KMS-11 (cell line): ENCODE data around the gene BHLHA9.

Source experiments
- H2AFZ ChIP-seq: fragments of 200-600 bp; sonication (generic); 2 replicates; pipeline ENCODE4 v1.6.1; 2016; ENCODE audit warnings: antibody characterized with exemption, mixed run types, low read depth
- H3K27ac ChIP-seq: fragments of 200-600 bp; sonication (generic); 2 replicates; pipeline ENCODE4 v1.6.1; 2016; ENCODE audit warnings: mild to moderate bottlenecking, mixed run types
- H3K27me3 ChIP-seq: fragments of 200-600 bp; sonication (generic); 2 replicates; pipeline ENCODE4 v1.6.1; 2017; ENCODE audit warnings: mild to moderate bottlenecking, low read depth, mixed run types, moderate library complexity; ENCODE audit not compliant: insufficient read depth
- H3K36me3 ChIP-seq: fragments of 200-600 bp; sonication (generic); 2 replicates; pipeline ENCODE4 v1.6.1; 2017; ENCODE audit warnings: mild to moderate bottlenecking, mixed run types; ENCODE audit not compliant: insufficient read depth
- H3K4me1 ChIP-seq: fragments of 200-600 bp; sonication (generic); 2 replicates; pipeline ENCODE4 v1.6.1; 2016; ENCODE audit warnings: mild to moderate bottlenecking, low read depth, mixed run types; ENCODE audit not compliant: poor library complexity, severe bottlenecking
- H3K4me2 ChIP-seq: fragments of 200-600 bp; sonication (generic); 2 replicates; pipeline ENCODE4 v1.7.0; 2016; ENCODE audit warnings: mild to moderate bottlenecking, mixed run types
- H3K4me3 ChIP-seq: fragments of 200-600 bp; sonication (generic); IDR thresholded peaks from 2 replicates; pipeline ENCODE4 v1.6.1; 2017; ENCODE audit warnings: low read depth, low read length, mixed read lengths; ENCODE audit not compliant: insufficient read depth
- H3K79me2 ChIP-seq: fragments of 200-600 bp; sonication (generic); 2 replicates; pipeline ENCODE4 v1.6.1; 2016; ENCODE audit warnings: low read depth, mixed run types; ENCODE audit not compliant: insufficient read depth
- H3K9ac ChIP-seq: fragments of 200-600 bp; sonication (generic); 2 replicates; pipeline ENCODE4 v1.6.1; 2016; ENCODE audit warnings: mild to moderate bottlenecking, mixed run types
- H4K20me1 ChIP-seq: fragments of 200-600 bp; sonication (generic); 2 replicates; pipeline ENCODE4 v1.6.1; 2016; ENCODE audit warnings: mild to moderate bottlenecking, mixed run types; ENCODE audit not compliant: insufficient read depth
- TF ChIP-seq, protein P1 (sequence below): fragments of 200-600 bp; sonication (generic); conservative IDR thresholded peaks from 2 replicates; pipeline ENCODE4 v1.6.1; 2017; ENCODE audit warnings: low read depth, mild to moderate bottlenecking, antibody characterized with exemption, low read length, moderate library complexity, mixed read lengths

Gene BHLHA9

DNA sequence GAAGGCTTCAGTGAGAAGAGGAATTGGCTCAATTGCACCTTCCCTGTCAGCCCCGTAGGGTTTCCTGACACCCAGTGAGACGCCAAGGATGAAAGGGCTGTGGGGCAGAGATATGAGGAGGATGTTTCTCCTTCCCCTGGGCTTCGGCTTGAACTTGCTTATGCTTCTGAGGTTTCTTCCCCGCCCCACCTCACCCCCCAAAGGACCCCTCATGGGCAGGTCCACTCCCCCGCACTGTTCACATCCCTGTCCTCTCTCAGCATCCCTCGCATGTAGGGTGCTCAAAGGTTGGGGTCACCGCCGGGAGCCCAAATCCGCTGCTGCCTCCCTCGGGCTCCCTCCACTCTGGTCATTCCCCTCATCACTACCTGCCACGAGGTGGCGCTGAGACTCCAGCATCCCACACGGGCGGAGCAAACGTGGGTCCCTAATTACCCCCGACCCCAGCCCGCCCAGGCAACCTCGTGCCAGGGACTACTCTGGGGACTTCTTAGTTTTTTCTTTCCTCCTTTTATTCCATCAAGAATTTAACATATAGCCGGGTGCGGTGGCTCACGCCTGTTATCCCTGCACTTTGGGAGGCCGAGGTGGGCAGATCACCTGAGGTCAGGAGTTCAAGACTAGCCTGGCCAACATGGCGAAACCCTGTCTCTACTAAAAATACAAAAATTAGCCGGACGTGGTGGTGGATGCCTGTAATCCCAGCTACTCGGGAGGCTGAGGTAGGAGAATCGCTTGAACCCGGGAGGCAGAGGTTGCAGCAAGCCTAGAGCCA, 5.9 kb downstream of the BHLHA9 start:
- H2AFZ ChIP-seq, result no peak overlapping the region
- no peak overlapping the region for H3K4me2 ChIP-seq
- no peaks in the 10 kb centered on the region for H3K79me2 ChIP-seq
- no peaks in the 10 kb centered on the region for H4K20me1 ChIP-seq
- no peak overlapping the region for H3K27ac ChIP-seq
- no peaks in the 10 kb centered on the region for H3K36me3 ChIP-seq
- no peak overlapping the region for H3K9ac ChIP-seq
- no peak overlapping the region for H3K4me3 ChIP-seq
- H3K27me3 ChIP-seq, result peaks cover 48% of the 10 kb centered on the region
- TF ChIP-seq, protein P1, sequence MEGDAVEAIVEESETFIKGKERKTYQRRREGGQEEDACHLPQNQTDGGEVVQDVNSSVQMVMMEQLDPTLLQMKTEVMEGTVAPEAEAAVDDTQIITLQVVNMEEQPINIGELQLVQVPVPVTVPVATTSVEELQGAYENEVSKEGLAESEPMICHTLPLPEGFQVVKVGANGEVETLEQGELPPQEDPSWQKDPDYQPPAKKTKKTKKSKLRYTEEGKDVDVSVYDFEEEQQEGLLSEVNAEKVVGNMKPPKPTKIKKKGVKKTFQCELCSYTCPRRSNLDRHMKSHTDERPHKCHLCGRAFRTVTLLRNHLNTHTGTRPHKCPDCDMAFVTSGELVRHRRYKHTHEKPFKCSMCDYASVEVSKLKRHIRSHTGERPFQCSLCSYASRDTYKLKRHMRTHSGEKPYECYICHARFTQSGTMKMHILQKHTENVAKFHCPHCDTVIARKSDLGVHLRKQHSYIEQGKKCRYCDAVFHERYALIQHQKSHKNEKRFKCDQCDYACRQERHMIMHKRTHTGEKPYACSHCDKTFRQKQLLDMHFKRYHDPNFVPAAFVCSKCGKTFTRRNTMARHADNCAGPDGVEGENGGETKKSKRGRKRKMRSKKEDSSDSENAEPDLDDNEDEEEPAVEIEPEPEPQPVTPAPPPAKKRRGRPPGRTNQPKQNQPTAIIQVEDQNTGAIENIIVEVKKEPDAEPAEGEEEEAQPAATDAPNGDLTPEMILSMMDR, result peak; percentile 64
- no peaks in the 10 kb centered on the region for H3K4me1 ChIP-seq

DNA sequence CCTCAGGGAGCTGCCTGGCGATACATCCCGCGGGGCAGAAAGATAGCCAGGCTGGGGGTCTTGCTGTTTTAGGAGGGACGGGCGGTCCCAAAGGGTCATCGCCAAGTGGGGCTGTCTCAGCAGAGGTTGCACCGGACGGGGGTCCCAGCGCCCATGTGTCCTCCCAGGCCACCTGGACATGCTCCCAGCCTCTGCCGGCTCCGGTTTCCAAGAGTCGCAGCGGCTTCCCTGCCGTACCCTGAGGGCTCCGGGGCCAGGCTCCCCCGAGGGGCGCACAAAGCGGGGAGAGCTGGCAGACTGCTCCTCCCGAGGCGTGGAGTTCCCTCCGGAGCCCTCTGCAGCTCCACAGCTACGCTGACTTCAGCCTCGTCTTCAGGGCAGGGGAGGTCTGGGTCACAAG, 10.4 kb downstream of the BHLHA9 start:
- no peaks in the 10 kb centered on the region for H3K4me1 ChIP-seq
- no peak overlapping the region for H2AFZ ChIP-seq
- no peaks in the 10 kb centered on the region for H4K20me1 ChIP-seq
- TF ChIP-seq, protein P1, result no peak
- peaks cover 49% of the 10 kb centered on the region for H3K27me3 ChIP-seq
- H3K9ac ChIP-seq, result no peak overlapping the region
- H3K4me2 ChIP-seq, result no peak overlapping the region
- H3K79me2 ChIP-seq, result no peaks in the 10 kb centered on the region
- H3K36me3 ChIP-seq, result no peaks in the 10 kb centered on the region
- no peak overlapping the region for H3K4me3 ChIP-seq
- H3K27ac ChIP-seq, result no peak overlapping the region

DNA sequence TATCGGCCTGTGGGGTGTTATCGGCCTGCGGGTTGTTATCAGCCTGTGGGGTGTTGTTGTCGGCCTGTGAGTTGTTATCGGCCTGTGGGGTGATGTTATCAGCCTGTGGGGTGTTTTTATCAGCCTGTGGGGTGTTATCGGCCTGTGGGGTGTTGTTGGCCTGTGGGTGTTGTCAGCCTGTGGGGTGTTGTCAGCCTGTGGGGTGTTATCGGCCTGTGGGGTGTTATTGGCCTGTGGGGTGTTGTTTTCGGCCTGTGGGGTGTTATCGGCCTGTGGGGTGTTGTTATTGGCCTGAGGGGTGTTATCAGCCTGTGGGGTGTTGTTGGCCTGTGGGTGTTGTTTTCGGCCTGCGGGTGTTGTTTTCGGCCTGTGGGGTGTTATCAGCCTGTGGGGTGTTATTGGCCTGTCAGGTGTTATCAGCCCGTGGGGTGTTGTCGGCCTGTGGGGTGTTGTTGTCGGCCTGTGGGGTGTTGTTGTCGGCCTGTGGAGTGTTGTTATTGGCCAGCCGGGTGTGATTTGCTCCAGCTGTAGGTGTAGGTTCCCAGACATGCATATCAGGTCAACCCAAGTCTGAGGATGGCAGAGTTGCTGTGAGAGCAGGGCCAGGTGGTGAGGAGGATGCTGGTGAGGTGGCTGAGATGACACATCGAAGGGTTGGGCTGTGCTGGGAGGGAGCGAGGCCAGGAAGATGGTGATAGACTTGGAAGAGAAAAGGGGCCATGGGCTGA, 16.3 kb downstream of the BHLHA9 start:
- H3K4me1 ChIP-seq, result no peaks in the 10 kb centered on the region
- H3K36me3 ChIP-seq, result no peaks in the 10 kb centered on the region
- H3K27me3 ChIP-seq, result peaks cover 22% of the 10 kb centered on the region; the same call in 1 of the 2 replicates
- no peak overlapping the region for H2AFZ ChIP-seq
- no peaks in the 10 kb centered on the region for H3K79me2 ChIP-seq
- H4K20me1 ChIP-seq, result no peaks in the 10 kb centered on the region
- H3K27ac ChIP-seq, result no peak overlapping the region
- H3K4me3 ChIP-seq, result no peak overlapping the region
- TF ChIP-seq, protein P1, result no peak
- no peak overlapping the region for H3K4me2 ChIP-seq
- H3K9ac ChIP-seq, result no peak overlapping the region

DNA sequence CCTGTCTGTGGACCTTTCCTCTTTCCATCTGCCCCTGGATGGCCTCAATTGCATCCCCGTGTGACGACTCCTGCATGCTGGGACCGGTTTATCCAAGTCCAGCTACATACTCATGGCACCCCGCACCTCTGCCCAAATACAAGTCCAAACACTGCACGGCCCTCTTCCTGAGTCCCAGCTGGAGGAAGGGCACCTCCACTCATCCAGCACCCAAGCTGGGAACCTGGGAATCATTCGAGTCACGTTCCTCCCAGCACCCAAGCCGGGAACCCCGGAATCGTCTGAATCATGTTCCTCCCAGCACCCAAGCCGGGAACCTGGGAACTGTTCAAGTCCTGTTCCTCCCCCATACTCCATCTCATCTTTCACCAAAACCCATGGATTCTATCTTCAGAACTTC, 19.5 kb downstream of the BHLHA9 start:
- TF ChIP-seq, protein P1, result no peak
- no peak overlapping the region for H3K4me3 ChIP-seq

More for the DNA sequence above, 19.5 kb downstream of the BHLHA9 start:
- H4K20me1 ChIP-seq, result no peaks in the 10 kb centered on the region
- no peak overlapping the region for H3K27ac ChIP-seq
- H3K4me1 ChIP-seq, result no peaks in the 10 kb centered on the region
- H3K36me3 ChIP-seq, result no peaks in the 10 kb centered on the region
- no peaks in the 10 kb centered on the region for H3K79me2 ChIP-seq
- no peak overlapping the region for H3K9ac ChIP-seq
- no peak overlapping the region for H3K4me2 ChIP-seq
- peaks cover 15% of the 10 kb centered on the region for H3K27me3 ChIP-seq
- H2AFZ ChIP-seq, result no peak overlapping the region
